GM23338 (cell line): ENCODE results near the gene AGFG2. TPM values are rescaled to one million over a fixed set of nuclear protein-coding genes. Genes with fewer than 3 reads are reported as not detected.
"Not testable (repeated sequence)": the region's sequence is repeated elsewhere in the genome, so short reads cannot be mapped to it uniquely, and the experiment has no call there.

ENCODE experiments used
- ATAC-seq: fragments of 200-7000 bp; cut with Tn5 transposase; 3 replicates; pipeline ENCODE4 v1.9.1; 2020
- DNase-seq: peaks from one replicate; pipeline ENCODE4 v3.0.0-alpha.2; 2015; ENCODE audit warnings: low spot score
- H2AFZ ChIP-seq: fragments of 200-600 bp; sonication (generic); 2 replicates; pipeline ENCODE4 v1.8.0; 2016; ENCODE audit warnings: antibody characterized with exemption, mild to moderate bottlenecking, moderate library complexity
- H3F3A ChIP-seq: fragments of 200-600 bp; sonication (generic); replicated peaks from 2 replicates; pipeline ENCODE4 v1.8.0; 2017; ENCODE audit warnings: antibody characterized with exemption, mixed run types, low read depth
- H3K27ac ChIP-seq: fragments of 200-600 bp; sonication (generic); 2 replicates; pipeline ENCODE4 v1.6.1; 2016; ENCODE audit warnings: low read depth
- H3K27me3 ChIP-seq: fragments of 200-600 bp; sonication (generic); 2 replicates; pipeline ENCODE4 v1.8.0; 2016; ENCODE audit warnings: mild to moderate bottlenecking, mixed run types, moderate library complexity; ENCODE audit not compliant: insufficient read depth
- H3K36me3 ChIP-seq: fragments of 200-600 bp; sonication (generic); 2 replicates; pipeline ENCODE4 v1.8.0; 2016; ENCODE audit warnings: mild to moderate bottlenecking; ENCODE audit not compliant: insufficient read depth
- H3K4me1 ChIP-seq: fragments of 200-600 bp; sonication (generic); 2 replicates; pipeline ENCODE4 v1.8.0; 2016; ENCODE audit warnings: mild to moderate bottlenecking, moderate library complexity; ENCODE audit not compliant: insufficient read depth
- H3K4me2 ChIP-seq: fragments of 200-600 bp; sonication (generic); 2 replicates; pipeline ENCODE4 v1.7.1; 2017; ENCODE audit warnings: mixed run types
- H3K4me3 ChIP-seq: fragments of 200-600 bp; sonication (generic); 2 replicates; pipeline ENCODE4 v1.6.1; 2016; ENCODE audit warnings: mixed run types
- H3K79me2 ChIP-seq: fragments of 200-600 bp; sonication (generic); replicated peaks from 2 replicates; pipeline ENCODE4 v1.8.0; 2017; ENCODE audit warnings: mild to moderate bottlenecking; ENCODE audit not compliant: insufficient read depth
- H3K9me2 ChIP-seq: fragments of 200-600 bp; sonication (generic); 2 replicates; pipeline ENCODE4 v1.8.0; 2017; ENCODE audit not compliant: insufficient read depth
- H4K20me1 ChIP-seq: fragments of 200-600 bp; sonication (generic); replicated peaks from 2 replicates; pipeline ENCODE4 v1.8.0; 2017; ENCODE audit warnings: mild to moderate bottlenecking; ENCODE audit not compliant: insufficient read depth
- H3K27ac Mint-ChIP-seq: 2 replicates; pipeline ENCODE4 v1.8.0; 2020; ENCODE audit warnings: inconsistent platforms, mild to moderate bottlenecking, moderate library complexity, mixed read lengths
- H3K27me3 Mint-ChIP-seq: 3 replicates; pipeline ENCODE4 v1.8.0; 2022; ENCODE audit warnings: low read depth, mild to moderate bottlenecking, moderate library complexity, mixed read lengths, inconsistent platforms; ENCODE audit not compliant: insufficient read depth, poor library complexity
- H3K36me3 Mint-ChIP-seq: 3 replicates; pipeline ENCODE4 v1.8.0; 2021; ENCODE audit warnings: low read depth, mild to moderate bottlenecking, inconsistent platforms, moderate library complexity, mixed read lengths
- H3K4me1 Mint-ChIP-seq: 3 replicates; pipeline ENCODE4 v1.8.0; 2020; ENCODE audit warnings: mild to moderate bottlenecking, inconsistent platforms, mixed read lengths
- H3K4me3 Mint-ChIP-seq: 3 replicates; pipeline ENCODE4 v1.8.0; 2021; ENCODE audit warnings: moderate library complexity, mild to moderate bottlenecking, inconsistent platforms, mixed read lengths
- H3K9me3 Mint-ChIP-seq: 3 replicates; pipeline ENCODE4 v1.8.0; 2020; ENCODE audit warnings: moderate library complexity, mild to moderate bottlenecking, inconsistent platforms, mixed read lengths
- ETS1 ChIP-seq: IDR thresholded peaks from 2 replicates; pipeline ENCODE4 v1.6.1; 2016; ENCODE audit warnings: antibody characterized with exemption
- EZH2 ChIP-seq: fragments of 200-600 bp; sonication (generic); IDR thresholded peaks from one replicate; pipeline ENCODE4 v1.8.0; 2017; ENCODE audit warnings: antibody characterized with exemption, mild to moderate bottlenecking, low read depth; ENCODE audit not compliant: unreplicated experiment
- EZH2phosphoT487 ChIP-seq: fragments of 200-600 bp; sonication (generic); IDR thresholded peaks from one replicate; pipeline ENCODE4 v1.8.1; 2018; ENCODE audit warnings: antibody characterized with exemption; ENCODE audit not compliant: unreplicated experiment
- NANOG ChIP-seq: IDR thresholded peaks from 2 replicates; pipeline ENCODE4 v1.6.1; 2016; ENCODE audit warnings: antibody characterized with exemption, borderline replicate concordance
- POLR2AphosphoS5 ChIP-seq: IDR thresholded peaks from 2 replicates; pipeline ENCODE4 v1.6.1; 2016; ENCODE audit warnings: antibody characterized with exemption, low read depth
- REST ChIP-seq: IDR thresholded peaks from one replicate; pipeline ENCODE4 v1.6.1; 2018; ENCODE audit warnings: antibody characterized with exemption; ENCODE audit not compliant: unreplicated experiment
- ZNF331 ChIP-seq: fragments of 250-450 bp; sonication (Bioruptor Pico); IDR thresholded peaks from 2 replicates; pipeline ENCODE4 v1.5.0; 2020; ENCODE audit warnings: low read depth, mild to moderate bottlenecking, moderate library complexity
- polyA plus RNA-seq: library from polyadenylated mRNA; unstranded; fragments of >200 nt; fragmentation: Nextera tagmentation; extraction: Ambion mirVana; gene quantifications from 2 replicates; pipeline ENCODE4 v1.2.1, GENCODE V29; 2016
- total RNA-seq: library from RNA; depleted of rRNA; stranded (reverse); fragments of >200 nt; shearing (Covaris generic); gene quantifications from 2 replicates; pipeline ENCODE4 v1.2.3, GENCODE V29; 2014

AGFG2 gene
- total and polyA plus RNA-seq, 2 experiments from 2014 or later: 2.3 to 8.9 TPM

- TF ChIP-seq REST (no peak), ETS1 (no peak), ZNF331 (CRISPR knock-in tag) (no peak), EZH2phosphoT487 (no peak)
Observed at GRCh38 chr7:100563809-100564400, 24.9 kb downstream of the AGFG2 start (continued).

- H3K27me3 ChIP-seq, H3K36me3 ChIP-seq, H4K20me1 ChIP-seq, H3K79me2 ChIP-seq, H3K4me2 ChIP-seq, ATAC-seq, H3K27ac ChIP-seq, H3K36me3 Mint-ChIP-seq, H3K27ac Mint-ChIP-seq, H3K9me2 ChIP-seq, DNase-seq, H3F3A ChIP-seq, H2AFZ ChIP-seq, H3K4me3 Mint-ChIP-seq, H3K9me3 Mint-ChIP-seq, H3K4me3 ChIP-seq: not testable (repeated sequence)
- peaks cover 21% of the 10 kb centered on the region for H3K27me3 Mint-ChIP-seq
- peaks cover 13% of the 10 kb centered on the region for H3K4me1 ChIP-seq
- H3K4me1 Mint-ChIP-seq: peaks cover 29% of the 10 kb centered on the region
Observed at GRCh38 chr7:100564405-100564804, 25.4 kb downstream of the AGFG2 start.

GRCh38 chr7:100565133-100565571 is 26.1 kb downstream of the AGFG2 start:
- Histone ChIP-seq H3F3A (0 out of 2 replicates have a peak, but pooled peaks cover 11% of the 10 kb centered on the region), H4K20me1 (no peaks in the 10 kb centered on the region), H3K9me2 (no peaks in the 10 kb centered on the region), H3K79me2 (no peaks in the 10 kb centered on the region), H3K36me3 (no peaks in the 10 kb centered on the region), H3K4me2 (no peak overlapping the region), H3K27ac (no peak overlapping the region), H2AFZ (no peak overlapping the region), H3K4me3 (no peak overlapping the region), H3K27me3 (0 out of 2 replicates have a peak, but pooled peaks cover 5% of the 10 kb centered on the region), H3K4me1 (peaks cover 13% of the 10 kb centered on the region)
- peaks cover 25% of the 10 kb centered on the region for H3K27me3 Mint-ChIP-seq
- TF ChIP-seq EZH2: no peak
- no peak for TF ChIP-seq POLR2AphosphoS5
- TF ChIP-seq NANOG: no peak
- TF ChIP-seq ZNF331 (CRISPR knock-in tag): no peak
- H3K36me3 Mint-ChIP-seq: peaks cover 4% of the 10 kb centered on the region
- DNase-seq: no peak
- H3K4me1 Mint-ChIP-seq: peaks cover 29% of the 10 kb centered on the region
- no peak overlapping the region for H3K27ac Mint-ChIP-seq
- H3K4me3 Mint-ChIP-seq: no peak overlapping the region
- no peaks in the 10 kb centered on the region for H3K9me3 Mint-ChIP-seq
- ATAC-seq: no peak
